Measurements from ENCODE around the gene LRP2. TPM values are rescaled to one million over a fixed set of nuclear protein-coding genes. Genes with fewer than 3 reads are reported as not detected.

The LRP2 gene
- total and polyA plus RNA-seq, 2 experiments from 2014 or later: 0.68 to 2.7 TPM

- H3K4me3 Mint-ChIP-seq: no peak overlapping the region
Observed at GRCh38 chr2:169139145-169139544, 223.2 kb downstream of the LRP2 start.

More at GRCh38 chr2:169139145-169139544, 223.2 kb downstream of the LRP2 start:
- Histone ChIP-seq H3K4me3 (no peak overlapping the region), H3F3A (replicated peaks; ENCODE audit: low read depth) (no peaks in the 10 kb centered on the region), H3K4me2 (peak overlapping the region; percentile 59), H3K27me3 (ENCODE audit: insufficient read depth) (no peaks in the 10 kb centered on the region), H3K9me2 (ENCODE audit: insufficient read depth) (no peaks in the 10 kb centered on the region), H2AFZ (peak overlapping the region; percentile 80; the same call in 1 of the 2 replicates), H3K27ac (ENCODE audit: low read depth) (no peak overlapping the region), H3K79me2 (replicated peaks; ENCODE audit: insufficient read depth) (no peaks in the 10 kb centered on the region), H3K4me1 (ENCODE audit: insufficient read depth) (peaks cover 37% of the 10 kb centered on the region), H4K20me1 (replicated peaks; ENCODE audit: insufficient read depth) (no peaks in the 10 kb centered on the region), H3K36me3 (ENCODE audit: insufficient read depth) (no peaks in the 10 kb centered on the region)
- TF ChIP-seq CREB1 (CRISPR knock-in tag; IDR thresholded peaks at IDR 0.05; ENCODE audit: low read depth): no peak
- TF ChIP-seq EZH2phosphoT487 (IDR thresholded peaks at IDR 0.05; ENCODE audit: unreplicated experiment): no peak
- TF ChIP-seq, protein P1, sequence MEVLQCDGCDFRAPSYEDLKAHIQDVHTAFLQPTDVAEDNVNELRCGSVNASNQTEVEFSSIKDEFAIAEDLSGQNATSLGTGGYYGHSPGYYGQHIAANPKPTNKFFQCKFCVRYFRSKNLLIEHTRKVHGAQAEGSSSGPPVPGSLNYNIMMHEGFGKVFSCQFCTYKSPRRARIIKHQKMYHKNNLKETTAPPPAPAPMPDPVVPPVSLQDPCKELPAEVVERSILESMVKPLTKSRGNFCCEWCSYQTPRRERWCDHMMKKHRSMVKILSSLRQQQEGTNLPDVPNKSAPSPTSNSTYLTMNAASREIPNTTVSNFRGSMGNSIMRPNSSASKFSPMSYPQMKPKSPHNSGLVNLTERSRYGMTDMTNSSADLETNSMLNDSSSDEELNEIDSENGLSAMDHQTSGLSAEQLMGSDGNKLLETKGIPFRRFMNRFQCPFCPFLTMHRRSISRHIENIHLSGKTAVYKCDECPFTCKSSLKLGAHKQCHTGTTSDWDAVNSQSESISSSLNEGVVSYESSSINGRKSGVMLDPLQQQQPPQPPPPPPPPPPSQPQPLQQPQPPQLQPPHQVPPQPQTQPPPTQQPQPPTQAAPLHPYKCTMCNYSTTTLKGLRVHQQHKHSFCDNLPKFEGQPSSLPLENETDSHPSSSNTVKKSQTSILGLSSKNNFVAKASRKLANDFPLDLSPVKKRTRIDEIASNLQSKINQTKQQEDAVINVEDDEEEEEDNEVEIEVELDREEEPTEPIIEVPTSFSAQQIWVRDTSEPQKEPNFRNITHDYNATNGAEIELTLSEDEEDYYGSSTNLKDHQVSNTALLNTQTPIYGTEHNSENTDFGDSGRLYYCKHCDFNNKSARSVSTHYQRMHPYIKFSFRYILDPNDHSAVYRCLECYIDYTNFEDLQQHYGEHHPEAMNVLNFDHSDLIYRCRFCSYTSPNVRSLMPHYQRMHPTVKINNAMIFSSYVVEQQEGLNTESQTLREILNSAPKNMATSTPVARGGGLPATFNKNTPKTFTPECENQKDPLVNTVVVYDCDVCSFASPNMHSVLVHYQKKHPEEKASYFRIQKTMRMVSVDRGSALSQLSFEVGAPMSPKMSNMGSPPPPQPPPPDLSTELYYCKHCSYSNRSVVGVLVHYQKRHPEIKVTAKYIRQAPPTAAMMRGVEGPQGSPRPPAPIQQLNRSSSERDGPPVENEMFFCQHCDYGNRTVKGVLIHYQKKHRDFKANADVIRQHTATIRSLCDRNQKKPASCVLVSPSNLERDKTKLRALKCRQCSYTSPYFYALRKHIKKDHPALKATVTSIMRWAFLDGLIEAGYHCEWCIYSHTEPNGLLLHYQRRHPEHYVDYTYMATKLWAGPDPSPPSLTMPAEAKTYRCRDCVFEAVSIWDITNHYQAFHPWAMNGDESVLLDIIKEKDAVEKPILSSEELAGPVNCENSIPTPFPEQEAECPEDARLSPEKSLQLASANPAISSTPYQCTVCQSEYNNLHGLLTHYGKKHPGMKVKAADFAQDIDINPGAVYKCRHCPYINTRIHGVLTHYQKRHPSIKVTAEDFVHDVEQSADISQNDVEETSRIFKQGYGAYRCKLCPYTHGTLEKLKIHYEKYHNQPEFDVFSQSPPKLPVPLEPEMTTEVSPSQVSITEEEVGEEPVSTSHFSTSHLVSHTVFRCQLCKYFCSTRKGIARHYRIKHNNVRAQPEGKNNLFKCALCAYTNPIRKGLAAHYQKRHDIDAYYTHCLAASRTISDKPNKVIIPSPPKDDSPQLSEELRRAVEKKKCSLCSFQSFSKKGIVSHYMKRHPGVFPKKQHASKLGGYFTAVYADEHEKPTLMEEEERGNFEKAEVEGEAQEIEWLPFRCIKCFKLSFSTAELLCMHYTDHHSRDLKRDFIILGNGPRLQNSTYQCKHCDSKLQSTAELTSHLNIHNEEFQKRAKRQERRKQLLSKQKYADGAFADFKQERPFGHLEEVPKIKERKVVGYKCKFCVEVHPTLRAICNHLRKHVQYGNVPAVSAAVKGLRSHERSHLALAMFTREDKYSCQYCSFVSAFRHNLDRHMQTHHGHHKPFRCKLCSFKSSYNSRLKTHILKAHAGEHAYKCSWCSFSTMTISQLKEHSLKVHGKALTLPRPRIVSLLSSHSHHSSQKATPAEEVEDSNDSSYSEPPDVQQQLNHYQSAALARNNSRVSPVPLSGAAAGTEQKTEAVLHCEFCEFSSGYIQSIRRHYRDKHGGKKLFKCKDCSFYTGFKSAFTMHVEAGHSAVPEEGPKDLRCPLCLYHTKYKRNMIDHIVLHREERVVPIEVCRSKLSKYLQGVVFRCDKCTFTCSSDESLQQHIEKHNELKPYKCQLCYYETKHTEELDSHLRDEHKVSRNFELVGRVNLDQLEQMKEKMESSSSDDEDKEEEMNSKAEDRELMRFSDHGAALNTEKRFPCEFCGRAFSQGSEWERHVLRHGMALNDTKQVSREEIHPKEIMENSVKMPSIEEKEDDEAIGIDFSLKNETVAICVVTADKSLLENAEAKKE (CRISPR knock-in tag; IDR thresholded peaks at IDR 0.05): no peak
- TF ChIP-seq ZNF331 (CRISPR knock-in tag; IDR thresholded peaks at IDR 0.05; ENCODE audit: low read depth): no peak
- TF ChIP-seq EZH2 (IDR thresholded peaks at IDR 0.05; ENCODE audit: low read depth, unreplicated experiment): no peak
- TF ChIP-seq POLR2AphosphoS5 (IDR thresholded peaks at IDR 0.05; ENCODE audit: low read depth): no peak
- TF ChIP-seq ZNF114 (CRISPR knock-in tag; IDR thresholded peaks at IDR 0.05): no peak
- TF ChIP-seq, protein P2, sequence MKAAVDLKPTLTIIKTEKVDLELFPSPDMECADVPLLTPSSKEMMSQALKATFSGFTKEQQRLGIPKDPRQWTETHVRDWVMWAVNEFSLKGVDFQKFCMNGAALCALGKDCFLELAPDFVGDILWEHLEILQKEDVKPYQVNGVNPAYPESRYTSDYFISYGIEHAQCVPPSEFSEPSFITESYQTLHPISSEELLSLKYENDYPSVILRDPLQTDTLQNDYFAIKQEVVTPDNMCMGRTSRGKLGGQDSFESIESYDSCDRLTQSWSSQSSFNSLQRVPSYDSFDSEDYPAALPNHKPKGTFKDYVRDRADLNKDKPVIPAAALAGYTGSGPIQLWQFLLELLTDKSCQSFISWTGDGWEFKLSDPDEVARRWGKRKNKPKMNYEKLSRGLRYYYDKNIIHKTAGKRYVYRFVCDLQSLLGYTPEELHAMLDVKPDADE (IDR thresholded peaks at IDR 0.05): no peak
- TF ChIP-seq, protein P3, sequence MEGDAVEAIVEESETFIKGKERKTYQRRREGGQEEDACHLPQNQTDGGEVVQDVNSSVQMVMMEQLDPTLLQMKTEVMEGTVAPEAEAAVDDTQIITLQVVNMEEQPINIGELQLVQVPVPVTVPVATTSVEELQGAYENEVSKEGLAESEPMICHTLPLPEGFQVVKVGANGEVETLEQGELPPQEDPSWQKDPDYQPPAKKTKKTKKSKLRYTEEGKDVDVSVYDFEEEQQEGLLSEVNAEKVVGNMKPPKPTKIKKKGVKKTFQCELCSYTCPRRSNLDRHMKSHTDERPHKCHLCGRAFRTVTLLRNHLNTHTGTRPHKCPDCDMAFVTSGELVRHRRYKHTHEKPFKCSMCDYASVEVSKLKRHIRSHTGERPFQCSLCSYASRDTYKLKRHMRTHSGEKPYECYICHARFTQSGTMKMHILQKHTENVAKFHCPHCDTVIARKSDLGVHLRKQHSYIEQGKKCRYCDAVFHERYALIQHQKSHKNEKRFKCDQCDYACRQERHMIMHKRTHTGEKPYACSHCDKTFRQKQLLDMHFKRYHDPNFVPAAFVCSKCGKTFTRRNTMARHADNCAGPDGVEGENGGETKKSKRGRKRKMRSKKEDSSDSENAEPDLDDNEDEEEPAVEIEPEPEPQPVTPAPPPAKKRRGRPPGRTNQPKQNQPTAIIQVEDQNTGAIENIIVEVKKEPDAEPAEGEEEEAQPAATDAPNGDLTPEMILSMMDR (conservative IDR thresholded peaks at IDR 0.05; ENCODE audit: low read depth in 2 of 2): no peak
- TF ChIP-seq REST (IDR thresholded peaks at IDR 0.05; ENCODE audit: unreplicated experiment): no peak
- Mint-ChIP-seq H3K36me3 (ENCODE audit: low read depth) (no peaks in the 10 kb centered on the region), H3K27me3 (ENCODE audit: insufficient read depth, low read depth, poor library complexity) (peaks cover 8% of the 10 kb centered on the region), H3K27ac (no peak overlapping the region), H3K4me1 (peaks cover 40% of the 10 kb centered on the region), H3K9me3 (no peaks in the 10 kb centered on the region)
- ATAC-seq (peak; percentile 43), DNase-seq (ENCODE audit: low spot score) (peak; percentile 15)

Data from GM23338 (cell line).